Measurements from ENCODE around the gene RHBDL3.

DNA sequence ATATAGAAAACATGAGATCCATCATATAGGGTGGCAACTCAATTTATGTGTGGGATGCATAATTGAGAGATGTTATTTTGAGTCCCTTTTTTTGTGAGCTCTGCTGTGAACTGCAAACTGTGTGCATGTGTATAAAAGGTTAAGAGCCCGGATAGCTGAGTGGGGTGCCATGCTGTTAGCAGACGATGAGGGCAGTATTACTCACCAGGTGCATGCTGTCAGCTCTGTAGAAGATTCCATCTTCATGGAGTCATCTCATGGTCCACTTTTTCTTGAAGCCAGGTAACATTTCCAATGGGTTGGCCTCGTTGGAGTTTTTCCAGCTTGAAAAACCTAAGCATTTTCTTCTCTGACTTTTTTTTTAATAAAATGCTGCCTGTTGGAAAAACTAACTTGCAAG, 43.0 kb upstream of the RHBDL3 start:
- TF ChIP-seq, protein P1, sequence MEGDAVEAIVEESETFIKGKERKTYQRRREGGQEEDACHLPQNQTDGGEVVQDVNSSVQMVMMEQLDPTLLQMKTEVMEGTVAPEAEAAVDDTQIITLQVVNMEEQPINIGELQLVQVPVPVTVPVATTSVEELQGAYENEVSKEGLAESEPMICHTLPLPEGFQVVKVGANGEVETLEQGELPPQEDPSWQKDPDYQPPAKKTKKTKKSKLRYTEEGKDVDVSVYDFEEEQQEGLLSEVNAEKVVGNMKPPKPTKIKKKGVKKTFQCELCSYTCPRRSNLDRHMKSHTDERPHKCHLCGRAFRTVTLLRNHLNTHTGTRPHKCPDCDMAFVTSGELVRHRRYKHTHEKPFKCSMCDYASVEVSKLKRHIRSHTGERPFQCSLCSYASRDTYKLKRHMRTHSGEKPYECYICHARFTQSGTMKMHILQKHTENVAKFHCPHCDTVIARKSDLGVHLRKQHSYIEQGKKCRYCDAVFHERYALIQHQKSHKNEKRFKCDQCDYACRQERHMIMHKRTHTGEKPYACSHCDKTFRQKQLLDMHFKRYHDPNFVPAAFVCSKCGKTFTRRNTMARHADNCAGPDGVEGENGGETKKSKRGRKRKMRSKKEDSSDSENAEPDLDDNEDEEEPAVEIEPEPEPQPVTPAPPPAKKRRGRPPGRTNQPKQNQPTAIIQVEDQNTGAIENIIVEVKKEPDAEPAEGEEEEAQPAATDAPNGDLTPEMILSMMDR (conservative IDR thresholded peaks at IDR 0.05; ENCODE audit: low read depth, low read length), result peak; percentile 18; the same call in 1 of the 2 replicates
- TF ChIP-seq EZH2phosphoT487 (IDR thresholded peaks at IDR 0.05; ENCODE audit: borderline replicate concordance, low read length), result no peak
